Measurements from ENCODE around the gene PDCL2. TPM values are rescaled to one million over a fixed set of nuclear protein-coding genes. Genes with fewer than 3 reads are reported as not detected.

Gene PDCL2, protein sequence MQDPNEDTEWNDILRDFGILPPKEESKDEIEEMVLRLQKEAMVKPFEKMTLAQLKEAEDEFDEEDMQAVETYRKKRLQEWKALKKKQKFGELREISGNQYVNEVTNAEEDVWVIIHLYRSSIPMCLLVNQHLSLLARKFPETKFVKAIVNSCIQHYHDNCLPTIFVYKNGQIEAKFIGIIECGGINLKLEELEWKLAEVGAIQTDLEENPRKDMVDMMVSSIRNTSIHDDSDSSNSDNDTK
- total RNA-seq, result not detected in 2 replicates

DNA sequence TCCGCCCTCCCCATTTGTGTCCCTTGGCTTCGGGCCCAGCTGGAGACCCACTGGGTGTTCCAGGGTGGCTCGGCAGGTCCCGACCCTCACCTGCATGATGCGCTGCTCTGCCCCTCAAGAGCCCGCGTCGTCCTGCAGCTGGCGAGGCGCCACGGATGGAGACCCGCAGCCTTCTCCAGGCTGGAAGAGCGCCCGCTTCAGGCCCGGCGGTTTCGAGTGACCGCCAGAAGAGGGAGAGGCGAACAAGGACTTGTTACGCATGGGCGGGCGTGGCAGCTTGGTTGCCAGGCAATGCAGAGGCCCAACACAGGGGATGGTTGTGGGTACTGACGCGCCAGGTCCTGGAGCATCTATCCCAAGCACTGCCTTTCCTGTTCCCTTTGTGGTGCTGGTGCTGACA lies at the start of gene PDCL2:
Gene PDCL2, minus strand, starts transcription at position 232 of the 400 bp plus-strand sequence. Its CDS starts 136 bp downstream, at position 96.

DNA sequence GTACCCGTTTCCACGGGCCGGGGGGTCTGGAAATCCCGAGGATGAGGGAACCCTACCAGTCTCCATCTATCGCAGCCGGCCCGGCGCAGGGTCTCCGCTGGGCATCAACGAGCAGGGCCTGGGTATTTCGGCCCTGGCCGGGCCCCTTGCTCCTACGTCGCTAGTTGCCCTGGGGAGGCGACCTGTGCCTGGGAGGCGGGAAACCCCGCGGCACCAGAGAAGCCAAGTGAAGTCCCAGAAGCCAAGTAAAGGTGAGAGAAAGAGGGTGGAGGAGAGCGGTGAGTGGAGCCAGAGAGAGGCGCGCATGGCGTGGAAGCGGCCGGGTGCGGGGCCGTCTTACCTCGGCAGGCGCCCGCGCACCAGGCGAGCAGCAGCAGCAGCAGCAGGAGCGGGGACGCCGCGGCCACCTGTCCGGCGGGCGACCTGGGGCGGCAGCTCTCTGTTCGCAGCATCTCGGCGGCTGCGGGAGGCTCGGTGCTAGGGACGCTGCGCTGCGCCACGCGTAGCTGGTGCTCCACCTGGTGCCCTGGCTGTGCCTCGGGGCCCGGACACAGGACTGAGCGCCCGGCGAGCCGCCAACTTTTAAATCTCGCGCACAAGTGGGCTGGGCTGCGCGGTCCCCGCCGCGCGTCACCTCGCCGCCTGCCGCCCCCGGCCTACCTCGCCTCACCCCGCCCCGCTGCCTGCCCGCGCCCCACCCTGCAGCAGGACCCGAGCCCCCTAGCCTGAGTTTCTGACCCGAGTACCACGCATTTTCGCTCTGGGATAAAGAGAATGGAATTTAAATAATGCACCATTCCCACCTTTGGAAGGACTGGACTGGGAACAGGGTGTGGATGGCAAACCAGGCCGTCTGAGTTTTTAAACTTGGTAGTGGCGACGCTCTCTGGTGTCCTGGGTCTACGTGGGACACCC lies 44.0 kb upstream of the PDCL2 start, which contains the start of gene NMU:
Gene NMU, minus strand, starts transcription at position 558 of the 915 bp plus-strand sequence. Its CDS starts 106 bp downstream, at position 452.

DNA sequence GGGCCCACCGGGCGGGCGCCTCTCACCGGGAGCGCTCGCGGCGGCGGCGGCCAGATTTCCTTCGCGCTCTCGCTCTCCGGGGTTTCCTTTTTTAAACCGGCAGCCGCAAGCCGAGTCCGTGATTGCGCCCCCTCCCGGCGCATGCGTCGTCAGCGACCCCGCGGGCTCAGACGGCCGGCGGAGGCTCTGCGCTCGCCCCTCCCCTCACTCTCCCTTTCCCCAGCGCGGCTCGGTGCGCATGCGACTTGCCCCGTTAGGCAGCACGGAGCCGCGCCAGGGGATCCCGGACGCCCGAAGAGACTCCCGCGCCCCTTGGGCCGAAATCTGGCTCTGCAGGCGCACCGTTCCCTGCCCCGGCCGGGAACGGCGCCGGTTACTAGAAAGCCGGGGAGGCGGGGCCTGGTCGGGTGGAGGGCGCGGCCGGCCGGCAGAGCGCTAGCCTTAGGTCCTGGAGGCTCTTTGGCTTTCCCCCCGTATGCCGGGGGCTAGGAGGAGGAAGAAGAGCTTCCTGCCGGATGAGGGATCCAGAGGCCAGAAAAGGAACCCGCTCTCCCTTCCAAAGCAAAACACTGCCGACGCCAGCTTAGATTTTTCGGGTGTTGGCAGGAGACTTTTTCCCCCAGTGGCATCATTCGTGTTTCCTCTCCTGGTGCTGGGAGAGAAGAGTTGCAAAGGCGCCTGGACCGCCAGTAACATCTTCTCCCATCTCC lies 45.1 kb downstream of the PDCL2 start, which contains the start of gene CLOCK:
Gene CLOCK, minus strand, starts transcription at position 154 of the 710 bp plus-strand sequence. CDS start 64,124 bp downstream, outside the sequence.

Other genes starting within 250 kb of the PDCL2 start
- gene SRD5A3, start 246.0 kb downstream of the PDCL2 start, total RNA-seq, result 6.2 and 6.8 TPM in 2 replicates
- gene TMEM165, start 196.3 kb downstream of the PDCL2 start, total RNA-seq, result 129 and 158 TPM in 2 replicates
- 13.0 and 21.1 TPM in 2 replicates for gene CLOCK, start 45.3 kb downstream of the PDCL2 start, total RNA-seq
- not detected in 2 replicates for gene NMU, start 44.1 kb upstream of the PDCL2 start, total RNA-seq
- not detected in 2 replicates for gene EXOC1L, start 227.5 kb upstream of the PDCL2 start, total RNA-seq

All from epithelial cell of umbilical artery (primary cell).